GM12891 (cell line): ENCODE results near the gene HEXB. TPM values are rescaled to one million over a fixed set of nuclear protein-coding genes. Genes with fewer than 3 reads are reported as not detected.
A peak's percentile ranks its signal among the peaks of the same experiment; 100 is the strongest.

ENCODE experiments used
- DNase-seq: peaks from one replicate; pipeline ENCODE4 v3.0.0; 2011; ENCODE audit warnings: low spot score; ENCODE audit not compliant: insufficient read length
- FAIRE-seq: peaks from 2 replicates; lab custom pipeline; 2011; peaks lifted over from hg19 to GRCh38; lab: Jason Lieb, UNC
- PAX5 ChIP-seq: IDR thresholded peaks from 2 replicates; pipeline ENCODE4 v1.6.1; 2011; ENCODE audit warnings: low read length, moderate library complexity, mild to moderate bottlenecking; ENCODE audit not compliant: insufficient read depth, severe bottlenecking
- POLR2A ChIP-seq: IDR thresholded peaks from 2 replicates; pipeline ENCODE4 v1.6.1; 2011; ENCODE audit warnings: low read depth, low read length, control low read depth
- POLR2AphosphoS5 ChIP-seq: IDR thresholded peaks from 2 replicates; pipeline ENCODE4 v1.6.1; 2011; ENCODE audit warnings: low read depth, low read length, control low read depth
- POU2F2 ChIP-seq: IDR thresholded peaks from 2 replicates; pipeline ENCODE4 v1.6.1; 2011; ENCODE audit warnings: low read depth, mild to moderate bottlenecking, control low read depth, low read length, moderate library complexity
- SPI1 ChIP-seq: IDR thresholded peaks from 2 replicates; pipeline ENCODE4 v1.6.1; 2011; ENCODE audit warnings: low read depth, low read length, control low read depth
- TAF1 ChIP-seq: IDR thresholded peaks from 2 replicates; pipeline ENCODE4 v1.6.1; 2011; ENCODE audit warnings: low read depth, low read length, control low read depth
- polyA plus RNA-seq: library from polyadenylated mRNA; unstranded; fragments of >200 nt; gene quantifications from one replicate; pipeline ENCODE4 v1.2.1, GENCODE V29; 2012; ENCODE audit warnings: low read depth, missing spikeins, inconsistent platforms; ENCODE audit not compliant: missing spikeins

The HEXB gene
- polyA plus RNA-seq: 38.1 TPM

DNA sequence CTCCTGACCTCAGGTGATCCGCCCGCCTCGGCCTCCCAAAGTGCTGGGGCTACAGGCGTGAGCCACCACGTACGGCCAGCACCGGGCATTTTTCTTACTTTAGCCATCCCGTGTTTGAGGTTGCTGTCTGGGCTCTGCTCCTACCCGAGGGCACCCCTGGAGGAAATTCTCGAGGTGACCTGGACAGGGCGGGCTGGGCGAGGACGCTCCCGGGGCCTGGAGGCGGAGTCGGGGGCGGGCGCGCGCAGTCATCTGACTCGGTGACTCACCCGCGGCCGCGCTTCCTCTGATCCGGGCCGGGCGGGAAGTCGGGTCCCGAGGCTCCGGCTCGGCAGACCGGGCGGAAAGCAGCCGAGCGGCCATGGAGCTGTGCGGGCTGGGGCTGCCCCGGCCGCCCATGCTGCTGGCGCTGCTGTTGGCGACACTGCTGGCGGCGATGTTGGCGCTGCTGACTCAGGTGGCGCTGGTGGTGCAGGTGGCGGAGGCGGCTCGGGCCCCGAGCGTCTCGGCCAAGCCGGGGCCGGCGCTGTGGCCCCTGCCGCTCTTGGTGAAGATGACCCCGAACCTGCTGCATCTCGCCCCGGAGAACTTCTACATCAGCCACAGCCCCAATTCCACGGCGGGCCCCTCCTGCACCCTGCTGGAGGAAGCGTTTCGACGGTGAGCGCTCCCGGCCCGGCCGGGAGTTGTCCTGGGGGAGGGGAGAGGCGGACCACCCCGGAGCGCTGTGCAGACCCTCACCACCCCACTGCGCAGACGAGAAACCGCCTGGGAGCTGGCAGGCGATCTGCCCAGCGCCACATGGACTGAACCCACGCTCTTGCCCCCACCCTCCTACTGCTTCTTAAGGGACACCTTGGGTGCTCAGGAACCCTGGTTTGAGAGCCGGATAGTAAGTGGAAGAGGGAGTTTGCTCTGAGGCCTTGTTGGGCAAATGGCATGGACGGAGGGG, at the start of gene HEXB:
Gene HEXB, plus strand, starts transcription at position 334 of the 952 bp plus-strand sequence. Its CDS starts 28 bp downstream, at position 362.
- TF ChIP-seq TAF1 (no peak; the same call in 1 of the 2 replicates), PAX5 (no peak), POLR2A (peak; percentile 61; the same call in 1 of the 2 replicates), POU2F2 (no peak), SPI1 (no peak), POLR2AphosphoS5 (no peak; the same call in 1 of the 2 replicates)
- FAIRE-seq (peak; percentile 77), DNase-seq (peak; percentile 79)

DNA sequence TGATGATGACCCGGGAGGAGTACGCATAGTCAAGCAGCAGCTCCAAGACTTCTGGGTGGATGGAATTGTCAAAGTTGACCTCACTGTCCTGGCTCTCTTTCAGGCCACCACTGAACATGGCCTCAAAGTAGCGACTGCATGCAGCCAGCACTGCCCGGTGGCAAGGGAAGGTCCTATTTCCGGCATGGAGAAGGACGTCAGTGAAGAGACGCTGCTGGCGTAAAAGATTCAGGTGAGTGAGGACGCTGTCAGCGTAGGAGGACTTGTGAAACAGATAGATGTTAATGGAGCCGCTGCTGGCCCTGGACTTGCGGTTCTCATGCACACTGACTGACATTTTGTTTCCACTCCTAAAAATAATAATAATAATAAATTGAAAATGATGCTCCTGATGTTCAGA, 48.9 kb upstream of the HEXB start:
- DNase-seq (no peak), FAIRE-seq (no peak)
- no peak for TF ChIP-seq TAF1
- TF ChIP-seq PAX5: no peak
- TF ChIP-seq SPI1: no peak
- no peak for TF ChIP-seq POU2F2

DNA sequence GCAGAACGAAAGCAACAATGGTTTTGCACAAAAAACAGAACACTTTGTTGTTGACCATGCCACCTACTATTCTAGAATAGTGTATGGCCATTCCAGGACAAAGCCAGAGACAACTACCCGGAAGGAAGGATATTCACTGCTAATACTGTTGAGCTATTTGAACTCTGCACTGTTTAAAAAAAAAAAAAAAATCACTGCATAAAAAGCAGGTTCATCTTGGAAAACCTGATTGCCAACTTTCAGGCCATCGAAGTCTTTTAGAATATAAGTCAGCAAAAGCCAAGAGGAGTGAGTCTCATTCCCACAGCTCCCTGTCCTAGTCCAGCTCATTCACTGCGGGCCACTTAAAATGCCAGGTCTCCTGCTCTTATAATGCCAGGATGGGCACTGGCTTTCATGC, 48.5 kb upstream of the HEXB start:
- TF ChIP-seq POLR2AphosphoS5 (no peak), POLR2A (no peak), POU2F2 (no peak), SPI1 (no peak), PAX5 (no peak), TAF1 (no peak)
- FAIRE-seq (no peak), DNase-seq (no peak)

- TF ChIP-seq PAX5 (no peak), SPI1 (no peak), TAF1 (no peak), POU2F2 (no peak), POLR2A (no peak), POLR2AphosphoS5 (no peak)
- FAIRE-seq (no peak), DNase-seq (no peak)
Observed at GRCh38 chr5:74638544-74638969, 46.5 kb upstream of the HEXB start.

- DNase-seq: no peak
- peak; percentile 78 for FAIRE-seq
- TF ChIP-seq SPI1: no peak
- peak; percentile 96 for TF ChIP-seq POU2F2
- TF ChIP-seq POLR2AphosphoS5: peak; percentile 56; the same call in 1 of the 2 replicates
- TF ChIP-seq POLR2A: peak; percentile 73
- TF ChIP-seq PAX5: no peak
- peak; percentile 4; the same call in 1 of the 2 replicates for TF ChIP-seq TAF1
Observed at GRCh38 chr5:74638970-74639806, 45.8 kb upstream of the HEXB start.

- TF ChIP-seq POU2F2 (no peak), PAX5 (no peak), POLR2AphosphoS5 (no peak), POLR2A (no peak), TAF1 (no peak), SPI1 (no peak)
- FAIRE-seq (no peak), DNase-seq (no peak)
Observed at GRCh38 chr5:74639807-74640449, 45.1 kb upstream of the HEXB start.

DNA sequence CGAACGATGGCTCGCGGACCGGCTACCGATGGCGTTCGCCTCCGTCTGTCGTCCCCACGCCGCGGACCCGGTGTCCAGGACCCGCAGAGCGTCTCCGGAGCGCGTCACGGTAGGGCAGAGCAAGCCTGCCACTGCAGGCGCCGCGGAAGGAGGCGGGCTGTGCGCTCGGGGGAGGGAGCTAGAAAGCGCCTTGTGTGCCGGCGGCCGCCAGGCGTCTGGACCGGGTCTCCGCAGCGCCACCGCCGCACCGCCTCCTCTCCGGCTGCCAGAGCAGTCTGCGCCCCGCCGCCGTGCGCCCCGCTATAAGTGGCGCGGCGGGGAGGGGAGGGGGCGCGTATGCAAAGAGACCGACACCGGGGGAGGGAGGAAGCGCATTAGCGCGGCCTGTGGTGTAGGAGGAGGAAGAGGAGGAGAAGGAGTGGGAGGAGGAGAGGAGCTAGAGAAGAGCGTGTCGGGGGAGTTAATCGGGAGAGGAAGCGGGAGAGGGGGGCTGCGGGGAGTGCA, 44.5 kb upstream of the HEXB start, which contains the start of gene ENC1:
Gene ENC1, minus strand, starts transcription at position 279 of the 504 bp plus-strand sequence. CDS start 4,243 bp downstream, outside the sequence.
- FAIRE-seq (peak; percentile 92), DNase-seq (peak; percentile 56)
- peak; percentile 39 for TF ChIP-seq SPI1
- no peak for TF ChIP-seq TAF1
- peak; percentile 60 for TF ChIP-seq POLR2A
- peak; percentile 76; the same call in 1 of the 2 replicates for TF ChIP-seq POU2F2
- TF ChIP-seq POLR2AphosphoS5: peak; percentile 86
- TF ChIP-seq PAX5: no peak

- peak; percentile 41 for FAIRE-seq
- TF ChIP-seq TAF1 (no peak), POLR2AphosphoS5 (no peak), PAX5 (no peak), SPI1 (no peak), POLR2A (no peak), POU2F2 (no peak)
- DNase-seq: no peak
Observed at GRCh38 chr5:74640954-74641734, 43.9 kb upstream of the HEXB start.
